PC-3 (cell line): ENCODE measurements around the gene REC8.

Source experiments
- CTCF ChIP-seq: fragments of 300-600 bp; sonication (generic); conservative IDR thresholded peaks from 2 replicates; pipeline ENCODE4 v1.5.1; 2017; ENCODE audit warnings: antibody characterized with exemption, low read depth, mild to moderate bottlenecking, low read length
- EZH2phosphoT487 ChIP-seq: fragments of 300-600 bp; sonication (generic); IDR thresholded peaks from 2 replicates; pipeline ENCODE4 v1.6.1; 2018; ENCODE audit warnings: mild to moderate bottlenecking, antibody characterized with exemption, low read length, borderline replicate concordance

GRCh38 chr14:24183014-24183481 is 11.2 kb downstream of the REC8 start:
- TF ChIP-seq CTCF (no peak), EZH2phosphoT487 (no peak)
